Measurements from ENCODE around the gene SPATA6L. TPM values are rescaled to one million over a fixed set of nuclear protein-coding genes. Genes with fewer than 3 reads are reported as not detected.

Gene SPATA6L
- total and polyA plus RNA-seq, 2 experiments from 2014 or later: 1.7 to 1.9 TPM

DNA sequence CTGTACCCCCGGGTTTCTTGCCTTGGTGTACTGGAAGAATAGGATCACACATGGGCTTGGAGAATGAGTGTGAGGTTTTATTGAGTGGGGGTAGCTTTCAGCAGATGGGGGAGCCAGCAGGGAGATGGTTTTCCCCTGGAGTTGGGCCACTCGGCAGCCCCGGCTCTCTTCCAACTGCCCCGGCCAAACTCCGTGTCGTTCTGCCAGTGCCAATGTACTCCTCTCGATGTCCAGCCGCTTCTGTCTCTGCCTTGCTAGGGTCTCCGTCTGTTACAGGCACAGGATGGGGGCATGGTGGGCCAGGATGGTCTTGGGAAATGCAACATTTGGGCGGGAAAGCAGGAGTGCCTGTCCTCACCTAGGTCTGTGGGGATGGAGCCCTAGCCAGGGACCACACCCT, 11.7 kb downstream of the SPATA6L start:
- DNase-seq (ENCODE audit: low spot score): no peak
- no peaks in the 10 kb centered on the region for H3K79me2 ChIP-seq (replicated peaks; ENCODE audit: insufficient read depth)
- Mint-ChIP-seq H3K27me3 (ENCODE audit: insufficient read depth, low read depth, poor library complexity) (peaks cover 3% of the 10 kb centered on the region), H3K9me3 (no peaks in the 10 kb centered on the region), H3K4me1 (peaks cover 23% of the 10 kb centered on the region), H3K27ac (no peak overlapping the region), H3K36me3 (ENCODE audit: low read depth) (no peaks in the 10 kb centered on the region), H3K4me3 (no peak overlapping the region)
- no peak overlapping the region for H2AFZ ChIP-seq
- no peaks in the 10 kb centered on the region for H3F3A ChIP-seq (replicated peaks; ENCODE audit: low read depth)
- H3K4me1 ChIP-seq (ENCODE audit: insufficient read depth): peaks cover 22% of the 10 kb centered on the region
- H3K27ac ChIP-seq (ENCODE audit: low read depth): no peak overlapping the region
- H3K4me2 ChIP-seq: no peak overlapping the region
- TF ChIP-seq EZH2 (IDR thresholded peaks at IDR 0.05; ENCODE audit: low read depth, unreplicated experiment) (no peak), ZNF114 (CRISPR knock-in tag; IDR thresholded peaks at IDR 0.05) (no peak), EZH2phosphoT487 (IDR thresholded peaks at IDR 0.05; ENCODE audit: unreplicated experiment) (no peak), POLR2AphosphoS5 (IDR thresholded peaks at IDR 0.05; ENCODE audit: low read depth) (no peak), ZNF331 (CRISPR knock-in tag; IDR thresholded peaks at IDR 0.05; ENCODE audit: low read depth) (no peak), JUNB (IDR thresholded peaks at IDR 0.05; ENCODE audit: unreplicated experiment) (no peak), CREB1 (CRISPR knock-in tag; IDR thresholded peaks at IDR 0.05; ENCODE audit: low read depth) (no peak), NANOG (IDR thresholded peaks at IDR 0.05; ENCODE audit: borderline replicate concordance) (no peak), STAT1 (IDR thresholded peaks at IDR 0.05; ENCODE audit: unreplicated experiment) (no peak)
- TF ChIP-seq, protein P1, sequence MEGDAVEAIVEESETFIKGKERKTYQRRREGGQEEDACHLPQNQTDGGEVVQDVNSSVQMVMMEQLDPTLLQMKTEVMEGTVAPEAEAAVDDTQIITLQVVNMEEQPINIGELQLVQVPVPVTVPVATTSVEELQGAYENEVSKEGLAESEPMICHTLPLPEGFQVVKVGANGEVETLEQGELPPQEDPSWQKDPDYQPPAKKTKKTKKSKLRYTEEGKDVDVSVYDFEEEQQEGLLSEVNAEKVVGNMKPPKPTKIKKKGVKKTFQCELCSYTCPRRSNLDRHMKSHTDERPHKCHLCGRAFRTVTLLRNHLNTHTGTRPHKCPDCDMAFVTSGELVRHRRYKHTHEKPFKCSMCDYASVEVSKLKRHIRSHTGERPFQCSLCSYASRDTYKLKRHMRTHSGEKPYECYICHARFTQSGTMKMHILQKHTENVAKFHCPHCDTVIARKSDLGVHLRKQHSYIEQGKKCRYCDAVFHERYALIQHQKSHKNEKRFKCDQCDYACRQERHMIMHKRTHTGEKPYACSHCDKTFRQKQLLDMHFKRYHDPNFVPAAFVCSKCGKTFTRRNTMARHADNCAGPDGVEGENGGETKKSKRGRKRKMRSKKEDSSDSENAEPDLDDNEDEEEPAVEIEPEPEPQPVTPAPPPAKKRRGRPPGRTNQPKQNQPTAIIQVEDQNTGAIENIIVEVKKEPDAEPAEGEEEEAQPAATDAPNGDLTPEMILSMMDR (conservative IDR thresholded peaks at IDR 0.05; ENCODE audit: low read depth in 2 of 2): no peak
- TF ChIP-seq, protein P2, sequence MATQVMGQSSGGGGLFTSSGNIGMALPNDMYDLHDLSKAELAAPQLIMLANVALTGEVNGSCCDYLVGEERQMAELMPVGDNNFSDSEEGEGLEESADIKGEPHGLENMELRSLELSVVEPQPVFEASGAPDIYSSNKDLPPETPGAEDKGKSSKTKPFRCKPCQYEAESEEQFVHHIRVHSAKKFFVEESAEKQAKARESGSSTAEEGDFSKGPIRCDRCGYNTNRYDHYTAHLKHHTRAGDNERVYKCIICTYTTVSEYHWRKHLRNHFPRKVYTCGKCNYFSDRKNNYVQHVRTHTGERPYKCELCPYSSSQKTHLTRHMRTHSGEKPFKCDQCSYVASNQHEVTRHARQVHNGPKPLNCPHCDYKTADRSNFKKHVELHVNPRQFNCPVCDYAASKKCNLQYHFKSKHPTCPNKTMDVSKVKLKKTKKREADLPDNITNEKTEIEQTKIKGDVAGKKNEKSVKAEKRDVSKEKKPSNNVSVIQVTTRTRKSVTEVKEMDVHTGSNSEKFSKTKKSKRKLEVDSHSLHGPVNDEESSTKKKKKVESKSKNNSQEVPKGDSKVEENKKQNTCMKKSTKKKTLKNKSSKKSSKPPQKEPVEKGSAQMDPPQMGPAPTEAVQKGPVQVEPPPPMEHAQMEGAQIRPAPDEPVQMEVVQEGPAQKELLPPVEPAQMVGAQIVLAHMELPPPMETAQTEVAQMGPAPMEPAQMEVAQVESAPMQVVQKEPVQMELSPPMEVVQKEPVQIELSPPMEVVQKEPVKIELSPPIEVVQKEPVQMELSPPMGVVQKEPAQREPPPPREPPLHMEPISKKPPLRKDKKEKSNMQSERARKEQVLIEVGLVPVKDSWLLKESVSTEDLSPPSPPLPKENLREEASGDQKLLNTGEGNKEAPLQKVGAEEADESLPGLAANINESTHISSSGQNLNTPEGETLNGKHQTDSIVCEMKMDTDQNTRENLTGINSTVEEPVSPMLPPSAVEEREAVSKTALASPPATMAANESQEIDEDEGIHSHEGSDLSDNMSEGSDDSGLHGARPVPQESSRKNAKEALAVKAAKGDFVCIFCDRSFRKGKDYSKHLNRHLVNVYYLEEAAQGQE (IDR thresholded peaks at IDR 0.05; ENCODE audit: unreplicated experiment): no peak
- TF ChIP-seq, protein P3, sequence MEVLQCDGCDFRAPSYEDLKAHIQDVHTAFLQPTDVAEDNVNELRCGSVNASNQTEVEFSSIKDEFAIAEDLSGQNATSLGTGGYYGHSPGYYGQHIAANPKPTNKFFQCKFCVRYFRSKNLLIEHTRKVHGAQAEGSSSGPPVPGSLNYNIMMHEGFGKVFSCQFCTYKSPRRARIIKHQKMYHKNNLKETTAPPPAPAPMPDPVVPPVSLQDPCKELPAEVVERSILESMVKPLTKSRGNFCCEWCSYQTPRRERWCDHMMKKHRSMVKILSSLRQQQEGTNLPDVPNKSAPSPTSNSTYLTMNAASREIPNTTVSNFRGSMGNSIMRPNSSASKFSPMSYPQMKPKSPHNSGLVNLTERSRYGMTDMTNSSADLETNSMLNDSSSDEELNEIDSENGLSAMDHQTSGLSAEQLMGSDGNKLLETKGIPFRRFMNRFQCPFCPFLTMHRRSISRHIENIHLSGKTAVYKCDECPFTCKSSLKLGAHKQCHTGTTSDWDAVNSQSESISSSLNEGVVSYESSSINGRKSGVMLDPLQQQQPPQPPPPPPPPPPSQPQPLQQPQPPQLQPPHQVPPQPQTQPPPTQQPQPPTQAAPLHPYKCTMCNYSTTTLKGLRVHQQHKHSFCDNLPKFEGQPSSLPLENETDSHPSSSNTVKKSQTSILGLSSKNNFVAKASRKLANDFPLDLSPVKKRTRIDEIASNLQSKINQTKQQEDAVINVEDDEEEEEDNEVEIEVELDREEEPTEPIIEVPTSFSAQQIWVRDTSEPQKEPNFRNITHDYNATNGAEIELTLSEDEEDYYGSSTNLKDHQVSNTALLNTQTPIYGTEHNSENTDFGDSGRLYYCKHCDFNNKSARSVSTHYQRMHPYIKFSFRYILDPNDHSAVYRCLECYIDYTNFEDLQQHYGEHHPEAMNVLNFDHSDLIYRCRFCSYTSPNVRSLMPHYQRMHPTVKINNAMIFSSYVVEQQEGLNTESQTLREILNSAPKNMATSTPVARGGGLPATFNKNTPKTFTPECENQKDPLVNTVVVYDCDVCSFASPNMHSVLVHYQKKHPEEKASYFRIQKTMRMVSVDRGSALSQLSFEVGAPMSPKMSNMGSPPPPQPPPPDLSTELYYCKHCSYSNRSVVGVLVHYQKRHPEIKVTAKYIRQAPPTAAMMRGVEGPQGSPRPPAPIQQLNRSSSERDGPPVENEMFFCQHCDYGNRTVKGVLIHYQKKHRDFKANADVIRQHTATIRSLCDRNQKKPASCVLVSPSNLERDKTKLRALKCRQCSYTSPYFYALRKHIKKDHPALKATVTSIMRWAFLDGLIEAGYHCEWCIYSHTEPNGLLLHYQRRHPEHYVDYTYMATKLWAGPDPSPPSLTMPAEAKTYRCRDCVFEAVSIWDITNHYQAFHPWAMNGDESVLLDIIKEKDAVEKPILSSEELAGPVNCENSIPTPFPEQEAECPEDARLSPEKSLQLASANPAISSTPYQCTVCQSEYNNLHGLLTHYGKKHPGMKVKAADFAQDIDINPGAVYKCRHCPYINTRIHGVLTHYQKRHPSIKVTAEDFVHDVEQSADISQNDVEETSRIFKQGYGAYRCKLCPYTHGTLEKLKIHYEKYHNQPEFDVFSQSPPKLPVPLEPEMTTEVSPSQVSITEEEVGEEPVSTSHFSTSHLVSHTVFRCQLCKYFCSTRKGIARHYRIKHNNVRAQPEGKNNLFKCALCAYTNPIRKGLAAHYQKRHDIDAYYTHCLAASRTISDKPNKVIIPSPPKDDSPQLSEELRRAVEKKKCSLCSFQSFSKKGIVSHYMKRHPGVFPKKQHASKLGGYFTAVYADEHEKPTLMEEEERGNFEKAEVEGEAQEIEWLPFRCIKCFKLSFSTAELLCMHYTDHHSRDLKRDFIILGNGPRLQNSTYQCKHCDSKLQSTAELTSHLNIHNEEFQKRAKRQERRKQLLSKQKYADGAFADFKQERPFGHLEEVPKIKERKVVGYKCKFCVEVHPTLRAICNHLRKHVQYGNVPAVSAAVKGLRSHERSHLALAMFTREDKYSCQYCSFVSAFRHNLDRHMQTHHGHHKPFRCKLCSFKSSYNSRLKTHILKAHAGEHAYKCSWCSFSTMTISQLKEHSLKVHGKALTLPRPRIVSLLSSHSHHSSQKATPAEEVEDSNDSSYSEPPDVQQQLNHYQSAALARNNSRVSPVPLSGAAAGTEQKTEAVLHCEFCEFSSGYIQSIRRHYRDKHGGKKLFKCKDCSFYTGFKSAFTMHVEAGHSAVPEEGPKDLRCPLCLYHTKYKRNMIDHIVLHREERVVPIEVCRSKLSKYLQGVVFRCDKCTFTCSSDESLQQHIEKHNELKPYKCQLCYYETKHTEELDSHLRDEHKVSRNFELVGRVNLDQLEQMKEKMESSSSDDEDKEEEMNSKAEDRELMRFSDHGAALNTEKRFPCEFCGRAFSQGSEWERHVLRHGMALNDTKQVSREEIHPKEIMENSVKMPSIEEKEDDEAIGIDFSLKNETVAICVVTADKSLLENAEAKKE (CRISPR knock-in tag; IDR thresholded peaks at IDR 0.05): no peak
- no peaks in the 10 kb centered on the region; the same call in 1 of the 2 replicates for H3K9me2 ChIP-seq (ENCODE audit: insufficient read depth)
- no peaks in the 10 kb centered on the region for H3K27me3 ChIP-seq (ENCODE audit: insufficient read depth)
- no peak overlapping the region for H3K4me3 ChIP-seq
- H4K20me1 ChIP-seq (replicated peaks; ENCODE audit: insufficient read depth): no peaks in the 10 kb centered on the region
- H3K36me3 ChIP-seq (ENCODE audit: insufficient read depth): no peaks in the 10 kb centered on the region
- ATAC-seq: no peak
